GM23338 (cell line): Measurements from ENCODE around the gene NQO1. TPM values are rescaled to one million over a fixed set of nuclear protein-coding genes. Genes with fewer than 3 reads are reported as not detected.

ENCODE experiments used
- ATAC-seq: fragments of 200-7000 bp; cut with Tn5 transposase; 3 replicates; pipeline ENCODE4 v1.9.1; 2020
- DNase-seq: peaks from one replicate; pipeline ENCODE4 v3.0.0-alpha.2; 2015; ENCODE audit warnings: low spot score
- H2AFZ ChIP-seq: fragments of 200-600 bp; sonication (generic); 2 replicates; pipeline ENCODE4 v1.8.0; 2016; ENCODE audit warnings: antibody characterized with exemption, mild to moderate bottlenecking, moderate library complexity
- H3F3A ChIP-seq: fragments of 200-600 bp; sonication (generic); replicated peaks from 2 replicates; pipeline ENCODE4 v1.8.0; 2017; ENCODE audit warnings: antibody characterized with exemption, mixed run types, low read depth
- H3K27ac ChIP-seq: fragments of 200-600 bp; sonication (generic); 2 replicates; pipeline ENCODE4 v1.6.1; 2016; ENCODE audit warnings: low read depth
- H3K27me3 ChIP-seq: fragments of 200-600 bp; sonication (generic); 2 replicates; pipeline ENCODE4 v1.8.0; 2016; ENCODE audit warnings: mild to moderate bottlenecking, mixed run types, moderate library complexity; ENCODE audit not compliant: insufficient read depth
- H3K36me3 ChIP-seq: fragments of 200-600 bp; sonication (generic); 2 replicates; pipeline ENCODE4 v1.8.0; 2016; ENCODE audit warnings: mild to moderate bottlenecking; ENCODE audit not compliant: insufficient read depth
- H3K4me1 ChIP-seq: fragments of 200-600 bp; sonication (generic); 2 replicates; pipeline ENCODE4 v1.8.0; 2016; ENCODE audit warnings: mild to moderate bottlenecking, moderate library complexity; ENCODE audit not compliant: insufficient read depth
- H3K4me2 ChIP-seq: fragments of 200-600 bp; sonication (generic); 2 replicates; pipeline ENCODE4 v1.7.1; 2017; ENCODE audit warnings: mixed run types
- H3K4me3 ChIP-seq: fragments of 200-600 bp; sonication (generic); 2 replicates; pipeline ENCODE4 v1.6.1; 2016; ENCODE audit warnings: mixed run types
- H3K79me2 ChIP-seq: fragments of 200-600 bp; sonication (generic); replicated peaks from 2 replicates; pipeline ENCODE4 v1.8.0; 2017; ENCODE audit warnings: mild to moderate bottlenecking; ENCODE audit not compliant: insufficient read depth
- H3K9me2 ChIP-seq: fragments of 200-600 bp; sonication (generic); 2 replicates; pipeline ENCODE4 v1.8.0; 2017; ENCODE audit not compliant: insufficient read depth
- H4K20me1 ChIP-seq: fragments of 200-600 bp; sonication (generic); replicated peaks from 2 replicates; pipeline ENCODE4 v1.8.0; 2017; ENCODE audit warnings: mild to moderate bottlenecking; ENCODE audit not compliant: insufficient read depth
- H3K27ac Mint-ChIP-seq: 2 replicates; pipeline ENCODE4 v1.8.0; 2020; ENCODE audit warnings: inconsistent platforms, mild to moderate bottlenecking, moderate library complexity, mixed read lengths
- H3K27me3 Mint-ChIP-seq: 3 replicates; pipeline ENCODE4 v1.8.0; 2022; ENCODE audit warnings: low read depth, mild to moderate bottlenecking, moderate library complexity, mixed read lengths, inconsistent platforms; ENCODE audit not compliant: insufficient read depth, poor library complexity
- H3K36me3 Mint-ChIP-seq: 3 replicates; pipeline ENCODE4 v1.8.0; 2021; ENCODE audit warnings: low read depth, mild to moderate bottlenecking, inconsistent platforms, moderate library complexity, mixed read lengths
- H3K4me1 Mint-ChIP-seq: 3 replicates; pipeline ENCODE4 v1.8.0; 2020; ENCODE audit warnings: mild to moderate bottlenecking, inconsistent platforms, mixed read lengths
- H3K4me3 Mint-ChIP-seq: 3 replicates; pipeline ENCODE4 v1.8.0; 2021; ENCODE audit warnings: moderate library complexity, mild to moderate bottlenecking, inconsistent platforms, mixed read lengths
- H3K9me3 Mint-ChIP-seq: 3 replicates; pipeline ENCODE4 v1.8.0; 2020; ENCODE audit warnings: moderate library complexity, mild to moderate bottlenecking, inconsistent platforms, mixed read lengths
- CREB1 ChIP-seq: fragments of 250-450 bp; sonication (Bioruptor Pico); IDR thresholded peaks from 2 replicates; pipeline ENCODE4 v1.5.0; 2020; ENCODE audit warnings: low read depth, mild to moderate bottlenecking, moderate library complexity
- ETS1 ChIP-seq: IDR thresholded peaks from 2 replicates; pipeline ENCODE4 v1.6.1; 2016; ENCODE audit warnings: antibody characterized with exemption
- EZH2 ChIP-seq: fragments of 200-600 bp; sonication (generic); IDR thresholded peaks from one replicate; pipeline ENCODE4 v1.8.0; 2017; ENCODE audit warnings: antibody characterized with exemption, mild to moderate bottlenecking, low read depth; ENCODE audit not compliant: unreplicated experiment
- EZH2phosphoT487 ChIP-seq: fragments of 200-600 bp; sonication (generic); IDR thresholded peaks from one replicate; pipeline ENCODE4 v1.8.1; 2018; ENCODE audit warnings: antibody characterized with exemption; ENCODE audit not compliant: unreplicated experiment
- NANOG ChIP-seq: IDR thresholded peaks from 2 replicates; pipeline ENCODE4 v1.6.1; 2016; ENCODE audit warnings: antibody characterized with exemption, borderline replicate concordance
- POLR2AphosphoS5 ChIP-seq: IDR thresholded peaks from 2 replicates; pipeline ENCODE4 v1.6.1; 2016; ENCODE audit warnings: antibody characterized with exemption, low read depth
- REST ChIP-seq: IDR thresholded peaks from one replicate; pipeline ENCODE4 v1.6.1; 2018; ENCODE audit warnings: antibody characterized with exemption; ENCODE audit not compliant: unreplicated experiment
- STAT1 ChIP-seq: IDR thresholded peaks from one replicate; pipeline ENCODE4 v1.6.1; 2016; ENCODE audit warnings: antibody characterized with exemption; ENCODE audit not compliant: unreplicated experiment
- ZNF114 ChIP-seq: fragments of 250-450 bp; sonication (Bioruptor Pico); IDR thresholded peaks from 2 replicates; pipeline ENCODE4 v1.5.0; 2020; ENCODE audit warnings: mild to moderate bottlenecking, moderate library complexity
- ZNF331 ChIP-seq: fragments of 250-450 bp; sonication (Bioruptor Pico); IDR thresholded peaks from 2 replicates; pipeline ENCODE4 v1.5.0; 2020; ENCODE audit warnings: low read depth, mild to moderate bottlenecking, moderate library complexity
- polyA plus RNA-seq: library from polyadenylated mRNA; unstranded; fragments of >200 nt; fragmentation: Nextera tagmentation; extraction: Ambion mirVana; gene quantifications from 2 replicates; pipeline ENCODE4 v1.2.1, GENCODE V29; 2016
- total RNA-seq: library from RNA; depleted of rRNA; stranded (reverse); fragments of >200 nt; shearing (Covaris generic); gene quantifications from 2 replicates; pipeline ENCODE4 v1.2.3, GENCODE V29; 2014
- TF ChIP-seq, protein P1 (sequence below), 2 experiments: fragments of 200-600 bp in 1 of 2; sonication (generic) in 1 of 2; conservative IDR thresholded peaks; 2 replicates each; pipeline versions ENCODE4 v1.5.1 to v1.6.1; 2016 to 2017; ENCODE audit warnings: antibody characterized with exemption in 2 of 2, low read depth in 2 of 2, mild to moderate bottlenecking in 2 of 2, moderate library complexity in 1 of 2

Gene NQO1
- total and polyA plus RNA-seq, 2 experiments from 2014 or later: 80.9 to 86.3 TPM

DNA sequence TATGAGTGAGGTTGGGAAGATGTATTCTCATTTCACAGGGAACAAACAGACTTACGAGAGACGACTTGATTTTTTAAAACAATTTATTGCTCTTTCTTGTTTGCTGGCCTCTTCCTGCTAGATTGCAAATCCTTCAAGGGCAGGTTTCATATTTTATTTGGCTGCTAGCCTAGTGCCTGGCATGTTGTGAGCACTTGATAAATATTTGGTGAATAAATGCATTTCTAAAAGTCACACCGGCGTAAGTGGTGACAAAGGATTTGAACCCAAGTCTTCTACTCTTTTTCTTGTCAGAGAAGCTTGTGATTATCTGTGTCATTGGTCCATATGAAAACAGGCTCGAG lies 37.2 kb upstream of the NQO1 start:
- Histone ChIP-seq H3F3A (no peaks in the 10 kb centered on the region), H3K4me3 (peak overlapping the region; percentile 89), H3K36me3 (no peaks in the 10 kb centered on the region), H4K20me1 (0 out of 2 replicates have a peak, but pooled peaks cover 5% of the 10 kb centered on the region), H3K27me3 (no peaks in the 10 kb centered on the region), H3K4me2 (peak overlapping the region; percentile 93; the same call in 1 of the 2 replicates), H3K79me2 (peaks cover 54% of the 10 kb centered on the region), H3K4me1 (peaks cover 7% of the 10 kb centered on the region), H2AFZ (no peak overlapping the region), H3K27ac (no peak overlapping the region), H3K9me2 (no peaks in the 10 kb centered on the region)
- ATAC-seq (no peak), DNase-seq (no peak)
- Mint-ChIP-seq H3K27ac (no peak overlapping the region), H3K4me3 (peak overlapping the region; percentile 95), H3K36me3 (peaks cover 7% of the 10 kb centered on the region; the same call in 2 of the 3 replicates), H3K27me3 (peaks cover 6% of the 10 kb centered on the region), H3K9me3 (peaks cover 8% of the 10 kb centered on the region; the same call in 2 of the 3 replicates), H3K4me1 (peaks cover 8% of the 10 kb centered on the region)
- TF ChIP-seq EZH2phosphoT487 (no peak), NANOG (no peak), STAT1 (no peak), ZNF331 (CRISPR knock-in tag) (no peak), POLR2AphosphoS5 (no peak), CREB1 (CRISPR knock-in tag) (no peak), ETS1 (no peak), ZNF114 (no peak)
- TF ChIP-seq, protein P1, sequence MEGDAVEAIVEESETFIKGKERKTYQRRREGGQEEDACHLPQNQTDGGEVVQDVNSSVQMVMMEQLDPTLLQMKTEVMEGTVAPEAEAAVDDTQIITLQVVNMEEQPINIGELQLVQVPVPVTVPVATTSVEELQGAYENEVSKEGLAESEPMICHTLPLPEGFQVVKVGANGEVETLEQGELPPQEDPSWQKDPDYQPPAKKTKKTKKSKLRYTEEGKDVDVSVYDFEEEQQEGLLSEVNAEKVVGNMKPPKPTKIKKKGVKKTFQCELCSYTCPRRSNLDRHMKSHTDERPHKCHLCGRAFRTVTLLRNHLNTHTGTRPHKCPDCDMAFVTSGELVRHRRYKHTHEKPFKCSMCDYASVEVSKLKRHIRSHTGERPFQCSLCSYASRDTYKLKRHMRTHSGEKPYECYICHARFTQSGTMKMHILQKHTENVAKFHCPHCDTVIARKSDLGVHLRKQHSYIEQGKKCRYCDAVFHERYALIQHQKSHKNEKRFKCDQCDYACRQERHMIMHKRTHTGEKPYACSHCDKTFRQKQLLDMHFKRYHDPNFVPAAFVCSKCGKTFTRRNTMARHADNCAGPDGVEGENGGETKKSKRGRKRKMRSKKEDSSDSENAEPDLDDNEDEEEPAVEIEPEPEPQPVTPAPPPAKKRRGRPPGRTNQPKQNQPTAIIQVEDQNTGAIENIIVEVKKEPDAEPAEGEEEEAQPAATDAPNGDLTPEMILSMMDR (conservative IDR thresholded peaks at IDR 0.05; ENCODE audit: low read depth in 2 of 2): no peak

DNA sequence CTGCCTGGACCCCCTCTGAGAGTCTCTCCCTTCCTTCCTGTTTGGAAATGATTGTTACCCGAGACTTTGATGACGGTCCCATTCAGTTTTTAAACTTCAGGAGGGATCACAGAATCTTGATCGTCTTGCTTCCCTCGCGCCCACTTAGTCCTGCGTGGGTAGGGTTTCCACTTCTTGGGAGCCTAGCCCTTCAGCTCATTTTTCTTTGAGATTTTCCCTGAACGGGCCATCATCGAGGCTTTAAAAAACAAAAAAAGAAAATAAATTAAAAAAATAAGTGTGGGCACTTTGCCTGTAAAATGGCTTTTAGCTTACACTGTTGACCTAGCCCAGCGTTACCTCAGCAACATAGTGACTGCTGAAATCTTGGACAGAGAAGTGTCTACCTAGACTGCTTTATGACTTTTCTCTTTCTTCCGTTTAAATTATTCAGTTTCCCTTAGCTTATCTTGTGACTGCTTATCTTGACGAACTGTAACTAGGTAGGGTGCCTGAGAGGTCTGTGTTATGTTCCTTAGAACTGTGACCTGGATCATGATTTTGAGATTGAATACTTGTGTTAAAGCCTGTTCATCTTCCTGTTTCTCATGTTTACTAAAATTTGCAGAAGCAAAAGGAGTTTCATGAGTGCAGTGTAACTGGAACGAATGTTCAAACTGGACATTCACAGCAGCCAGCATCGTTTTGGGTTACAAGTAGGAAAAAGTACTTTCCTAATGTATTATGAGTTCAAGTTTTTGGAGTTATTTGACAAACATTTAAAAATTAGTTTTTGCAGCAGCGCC lies 36.6 kb upstream of the NQO1 start:
- ATAC-seq (no peak), DNase-seq (no peak)
- no peak for TF ChIP-seq ZNF331 (CRISPR knock-in tag)
- TF ChIP-seq, protein P1 (conservative IDR thresholded peaks at IDR 0.05; ENCODE audit: low read depth in 2 of 2): no peak
- TF ChIP-seq ETS1: no peak
- no peak for TF ChIP-seq REST
- TF ChIP-seq STAT1: no peak
- no peak for TF ChIP-seq EZH2
- H3K9me3 Mint-ChIP-seq: peaks cover 8% of the 10 kb centered on the region; the same call in 2 of the 3 replicates
- Histone ChIP-seq H3K79me2 (peaks cover 49% of the 10 kb centered on the region), H3K36me3 (no peaks in the 10 kb centered on the region), H3K27ac (peak overlapping the region; percentile 95), H3K4me2 (peak overlapping the region; percentile 93), H3F3A (no peaks in the 10 kb centered on the region), H3K27me3 (no peaks in the 10 kb centered on the region), H3K4me3 (peak overlapping the region; percentile 89), H3K9me2 (no peaks in the 10 kb centered on the region), H4K20me1 (0 out of 2 replicates have a peak, but pooled peaks cover 5% of the 10 kb centered on the region), H3K4me1 (peaks cover 6% of the 10 kb centered on the region; the same call in 1 of the 2 replicates), H2AFZ (peak overlapping the region; percentile 90)
- peak overlapping the region; percentile 95 for H3K4me3 Mint-ChIP-seq
- peaks cover 6% of the 10 kb centered on the region; the same call in 2 of the 3 replicates for H3K36me3 Mint-ChIP-seq
- peak overlapping the region; percentile 85 for H3K27ac Mint-ChIP-seq
- H3K4me1 Mint-ChIP-seq: peaks cover 7% of the 10 kb centered on the region
- H3K27me3 Mint-ChIP-seq: peaks cover 8% of the 10 kb centered on the region
